Hematopoietic multipotent progenitor cell treated with erythropoietin and hydrocortisone succinate and interleukin-3 and kit ligand, for 15 days (in vitro differentiated cells): ENCODE data around the gene PRRX2.
"Not testable (repeated sequence)": the region's sequence is repeated elsewhere in the genome, so short reads cannot be mapped to it uniquely, and the experiment has no call there.

Experiments
- DNase-seq: peaks from one replicate; pipeline ENCODE4 v3.0.0-alpha.2; 2015; ENCODE audit warnings: low spot score

PRRX2 gene

DNA sequence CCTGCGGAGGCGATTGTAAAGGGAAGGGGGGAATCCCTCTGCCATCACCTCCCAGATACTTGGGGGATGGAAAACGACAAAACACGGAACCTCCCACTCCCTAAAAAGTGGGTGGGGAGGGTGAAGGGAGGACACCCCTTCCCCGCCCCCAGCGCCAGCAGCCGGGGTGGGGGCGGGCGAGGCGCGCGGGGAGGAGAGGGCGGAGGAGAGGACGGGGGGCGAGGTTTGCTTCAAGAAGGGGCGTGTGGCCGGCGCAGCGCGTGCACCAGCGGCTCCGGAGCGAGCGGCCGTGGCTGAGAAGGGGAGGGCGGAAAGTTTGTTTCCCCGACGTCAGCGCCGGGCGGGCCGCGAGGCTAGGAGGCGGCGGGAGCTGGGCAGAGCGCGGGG, at the start of gene PRRX2:
TSS of gene PRRX2 (plus strand) at position 259 of the 387 bp plus-strand sequence. CDS start 221 bp downstream, outside the sequence.
- no peak for DNase-seq

DNA sequence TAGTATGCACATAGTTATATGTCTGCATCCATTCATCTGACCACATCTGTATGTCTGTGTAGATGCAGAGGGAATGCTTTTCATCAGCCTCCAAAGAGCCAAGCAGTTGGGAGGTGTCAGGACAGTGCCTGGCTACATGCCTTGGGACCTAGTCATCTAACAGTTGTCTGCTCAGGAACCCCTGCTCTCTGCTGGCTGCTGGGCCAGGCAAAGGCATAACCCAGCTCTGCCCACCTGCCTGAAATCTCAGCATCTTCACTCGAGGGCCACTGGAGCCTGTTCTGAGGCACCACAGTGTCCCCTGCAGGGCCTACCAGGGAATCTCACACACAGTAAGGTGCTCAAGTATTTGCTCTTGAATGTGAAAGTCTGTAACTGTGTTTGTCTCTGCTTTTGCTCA, 48.3 kb upstream of the PRRX2 start:
- no peak for DNase-seq

DNA sequence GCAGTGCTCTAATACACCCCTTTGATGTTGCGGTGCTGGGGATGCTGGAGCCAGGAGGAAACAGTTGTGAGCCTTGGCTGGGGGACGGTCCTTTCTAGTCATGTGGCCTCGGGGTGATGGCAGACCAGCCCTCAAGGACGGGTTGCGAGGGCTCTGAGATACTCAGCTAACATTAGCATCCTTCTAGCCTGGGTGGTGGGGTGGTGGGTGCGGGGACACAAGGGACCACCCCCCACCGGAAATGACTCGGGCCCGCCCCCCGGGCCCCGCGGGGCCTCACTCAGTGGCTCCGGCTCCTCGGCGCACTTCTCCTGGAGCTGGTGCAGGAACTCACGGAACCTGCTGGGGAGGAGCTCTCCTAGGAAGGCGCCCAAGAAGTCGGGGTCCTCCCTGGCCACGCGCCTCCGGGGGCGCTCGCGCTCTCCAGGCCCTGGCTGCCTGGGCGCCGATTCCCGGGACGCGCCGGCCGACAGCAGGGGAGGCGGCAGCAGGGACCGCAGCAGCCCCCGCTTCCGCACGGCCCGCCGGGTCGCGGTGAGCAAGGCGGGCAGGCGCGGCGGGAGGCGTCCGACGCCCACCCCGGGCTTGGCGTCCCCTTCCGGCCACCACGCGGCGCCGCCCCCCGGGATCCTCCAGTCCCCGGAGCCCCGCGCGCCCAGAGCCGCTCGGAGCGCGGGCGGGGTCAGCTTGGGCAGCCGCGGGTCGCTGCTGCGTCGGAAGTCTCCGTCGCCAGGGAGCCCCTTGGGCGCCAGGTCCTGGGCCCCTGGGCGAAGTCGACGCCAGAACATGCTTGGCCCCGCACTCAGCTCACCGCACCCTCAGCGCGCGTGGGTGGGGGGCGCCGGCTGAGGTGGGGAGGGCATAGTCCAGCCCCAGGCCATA, 45.4 kb upstream of the PRRX2 start:
- DNase-seq, result no peak

DNA sequence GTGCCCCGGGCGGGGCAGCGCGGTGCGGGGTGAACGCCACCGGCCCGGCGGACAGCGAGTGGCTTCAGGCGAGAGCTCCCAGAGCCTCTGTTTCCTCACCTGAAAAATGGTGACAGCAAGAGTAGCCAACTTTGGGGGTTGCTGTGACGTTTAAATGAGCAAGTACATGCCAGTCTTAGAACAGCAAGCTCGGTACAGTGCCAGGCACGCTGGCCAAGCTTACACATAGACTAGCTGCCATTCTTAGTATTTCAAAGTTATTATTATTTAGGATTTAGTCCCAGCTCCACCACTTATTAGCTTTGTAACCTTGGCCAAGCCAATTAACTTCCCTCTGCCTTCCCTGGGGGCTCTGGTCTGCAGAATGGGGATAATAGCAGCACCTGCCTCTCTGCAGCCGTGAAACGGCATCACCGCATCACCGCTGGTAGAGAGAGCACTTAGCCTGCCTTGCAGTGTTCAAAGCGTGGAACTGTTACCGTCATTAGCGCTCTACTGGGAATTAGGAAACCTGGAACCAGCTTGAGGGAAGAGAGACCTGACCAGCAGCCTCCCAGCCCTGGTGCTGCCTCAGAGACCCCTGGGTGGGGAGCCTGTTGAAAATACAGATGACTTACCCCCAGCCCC, 44.7 kb upstream of the PRRX2 start, which contains the start of gene C9orf50:
TSS of gene C9orf50 (minus strand) at position 433 of the 627 bp plus-strand sequence. CDS start 527 bp downstream, outside the sequence.
- no peak for DNase-seq

DNA sequence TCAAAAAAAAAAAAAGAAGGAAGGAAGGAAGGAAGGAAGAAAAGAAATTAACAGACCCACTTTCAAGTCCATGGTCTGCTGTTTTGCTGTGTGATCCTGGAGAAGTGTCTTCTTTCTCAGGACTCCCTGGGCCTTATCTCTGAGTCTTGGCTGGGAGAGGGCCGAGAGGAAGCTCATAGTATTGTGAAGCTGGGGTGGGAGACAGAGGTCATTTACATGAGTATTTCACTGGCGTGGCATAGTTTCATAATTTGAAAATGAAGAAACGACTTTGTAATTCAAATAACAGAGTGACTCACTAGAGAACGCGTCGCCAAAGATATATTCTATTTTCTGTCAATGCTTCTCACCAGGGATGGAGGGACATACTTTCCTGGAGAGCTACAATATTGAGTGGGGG, 42.1 kb upstream of the PRRX2 start:
- DNase-seq, result no peak

DNA sequence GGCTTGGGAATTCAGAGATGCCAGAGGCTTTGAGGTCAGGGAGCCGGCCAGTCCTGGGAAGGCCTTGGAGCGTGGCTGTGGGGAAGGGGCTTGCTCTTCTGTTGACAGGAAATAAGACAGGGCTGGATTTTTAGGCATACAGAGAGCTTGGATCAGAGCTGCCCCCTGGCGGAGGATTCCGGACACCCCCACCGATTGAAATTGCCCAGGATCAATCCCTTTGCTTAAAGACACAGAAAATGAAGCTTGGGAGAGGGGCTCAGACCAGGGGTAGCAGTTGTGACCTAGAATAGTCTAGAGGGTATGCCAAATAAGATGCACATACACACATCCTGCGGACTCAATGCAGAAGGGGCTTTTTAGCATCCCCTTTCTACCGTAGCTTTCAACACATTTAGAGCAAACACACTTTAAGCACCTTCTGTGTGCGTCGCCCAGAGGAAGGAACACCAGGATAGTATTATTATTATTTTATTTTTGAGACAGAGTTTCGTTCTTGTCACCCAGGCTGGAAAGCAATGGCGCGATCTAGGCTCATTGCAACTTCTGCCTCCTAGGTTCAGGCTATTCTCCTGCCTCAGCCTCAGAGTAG, 41.2 kb upstream of the PRRX2 start:
- DNase-seq, result peak; percentile 56

DNA sequence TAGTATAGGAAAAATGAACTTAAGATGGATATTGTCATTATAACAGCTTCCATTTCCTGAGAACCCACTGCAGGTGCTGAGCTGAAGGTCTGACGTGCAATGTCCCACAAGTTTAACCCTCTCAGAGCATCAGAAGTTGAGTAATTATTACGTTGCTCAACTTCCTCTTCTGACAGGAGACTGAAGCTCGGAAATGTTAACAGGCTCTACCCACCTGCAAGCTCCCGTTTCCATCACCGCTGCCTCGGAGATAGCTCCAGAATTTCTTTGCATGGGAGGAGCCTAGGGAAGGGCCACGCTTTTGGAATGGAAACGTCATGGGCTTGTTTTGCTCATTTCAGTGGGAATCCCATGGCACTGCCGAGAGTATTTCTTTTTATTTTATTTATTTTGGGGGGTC, 40.5 kb upstream of the PRRX2 start:
- DNase-seq, result no peak

DNA sequence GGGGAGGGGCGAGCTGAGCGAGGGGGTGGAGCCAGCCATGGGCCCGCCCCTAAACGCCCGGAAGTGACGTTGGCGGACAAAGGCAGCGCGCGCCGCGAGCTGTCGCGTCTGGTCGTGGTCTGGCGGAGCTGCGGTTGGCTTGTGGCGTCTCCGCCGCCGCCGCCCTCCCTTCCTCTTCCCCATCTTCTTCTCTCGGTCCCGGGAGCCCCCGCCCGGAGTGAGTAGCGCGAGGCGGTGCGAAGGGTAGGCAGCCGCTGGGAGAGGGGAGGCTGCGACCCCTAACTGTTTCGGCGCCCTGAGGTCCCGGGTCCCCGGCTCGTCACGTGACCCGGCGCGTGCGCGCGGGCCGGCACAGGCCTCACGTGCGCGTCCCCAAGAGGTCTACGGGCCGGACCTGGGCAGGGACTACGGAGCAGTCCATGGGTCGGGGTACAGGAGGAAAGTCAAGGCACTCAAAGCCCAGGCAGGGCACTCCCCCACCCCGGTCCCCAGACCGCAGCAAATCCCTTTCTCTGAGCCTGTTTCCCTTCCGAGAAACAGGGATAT, 39.3 kb upstream of the PRRX2 start, which contains the start of gene NTMT1:
TSS of gene NTMT1 (plus strand) at position 85 of the 546 bp plus-strand sequence. CDS start 6,541 bp downstream, outside the sequence.
- DNase-seq, result peak; percentile 86

DNA sequence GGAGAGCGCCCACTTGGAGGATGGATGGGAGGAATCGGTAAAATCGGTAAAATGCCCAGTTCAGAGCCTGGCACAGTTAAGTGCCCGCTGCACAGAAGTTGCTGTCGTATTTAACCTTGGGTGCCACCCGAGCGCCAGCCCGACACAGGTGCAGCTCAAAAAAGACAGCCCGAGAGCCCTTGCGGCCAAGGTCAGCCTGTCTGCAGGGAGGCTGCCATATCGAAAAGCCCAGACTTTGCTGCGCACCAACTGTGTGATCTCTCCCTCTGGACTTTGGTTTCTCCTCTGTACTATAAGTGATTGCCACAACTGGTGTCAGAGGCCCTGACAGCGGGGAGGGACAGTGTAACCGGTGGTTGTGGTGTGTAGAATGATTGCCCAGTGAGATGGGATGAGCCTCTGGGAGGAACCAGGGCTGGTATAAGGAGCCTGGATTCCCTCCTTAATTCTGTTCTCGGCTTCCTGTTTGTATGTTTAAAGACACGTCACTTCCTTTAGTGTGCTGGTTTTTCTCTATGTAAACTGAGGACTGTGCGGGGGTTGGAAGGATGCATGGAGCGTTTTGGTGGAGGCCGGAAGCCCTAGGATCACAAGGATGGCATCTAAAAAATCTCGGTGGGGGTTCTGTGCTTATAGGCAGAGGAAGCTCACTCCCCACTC, 38.7 kb upstream of the PRRX2 start:
- DNase-seq, result peak; percentile 29

DNA sequence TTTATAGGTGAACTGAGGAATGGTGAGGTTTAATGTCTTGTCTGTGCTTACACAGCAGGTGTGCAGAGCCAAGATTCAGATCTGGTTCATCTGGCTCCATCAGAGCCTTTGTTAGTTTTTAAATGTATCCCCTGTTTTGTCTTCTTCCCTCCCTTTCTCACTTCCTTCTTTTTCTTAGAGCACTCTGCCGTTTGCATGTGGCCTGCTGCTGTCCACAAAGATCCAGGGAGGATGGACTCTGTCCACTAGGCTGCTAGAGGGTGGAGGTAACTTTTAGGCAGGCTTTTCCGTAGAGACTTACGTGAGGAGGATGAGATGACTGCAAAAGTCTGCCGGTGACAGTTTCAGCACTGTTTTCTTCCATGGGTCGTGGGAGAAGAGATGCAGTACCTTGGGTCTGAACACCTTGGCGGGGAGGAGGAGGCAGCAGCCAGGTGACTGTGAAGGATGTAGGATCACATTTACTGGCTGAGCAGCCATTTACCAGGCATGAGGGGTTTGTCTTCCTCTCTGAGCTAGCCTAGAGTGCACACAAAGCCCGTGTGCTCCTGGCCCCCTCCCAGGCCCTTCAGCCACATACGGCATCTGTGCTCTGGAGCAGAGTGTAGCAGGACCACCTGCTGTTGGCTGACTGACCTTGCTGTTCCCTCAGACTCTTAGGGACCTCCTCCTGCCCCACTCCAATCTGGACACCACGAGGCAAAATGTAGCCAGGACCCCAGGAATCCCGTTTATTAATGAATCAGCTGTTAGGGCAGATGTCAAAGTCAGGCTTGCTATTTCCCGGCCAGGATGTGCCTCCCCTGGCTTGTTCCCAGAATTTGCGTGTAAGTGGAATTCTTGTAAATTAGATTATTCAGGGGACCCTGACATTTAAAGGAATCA, 37.6 kb upstream of the PRRX2 start:
- DNase-seq, result no peak

DNA sequence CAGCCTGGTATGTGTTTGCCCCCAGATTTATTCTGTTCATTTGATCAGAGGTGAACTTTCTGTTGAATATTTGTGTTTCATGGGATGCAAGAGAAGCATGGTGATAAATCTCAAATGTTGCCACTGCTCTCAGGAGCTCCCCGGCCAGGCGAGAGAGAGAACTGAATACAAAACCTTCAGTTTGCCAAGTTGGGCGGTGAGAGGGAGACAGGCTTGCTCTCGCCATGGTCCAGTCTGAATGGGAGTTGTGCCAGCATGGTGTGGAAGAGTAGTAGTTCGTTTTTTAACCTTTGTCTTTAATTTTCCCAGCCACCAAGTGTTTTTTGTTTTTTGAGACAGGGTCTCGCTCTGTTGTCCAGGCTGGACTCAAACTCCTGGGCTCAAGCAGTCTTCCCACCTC, 36.7 kb upstream of the PRRX2 start:
- DNase-seq, result no peak

DNA sequence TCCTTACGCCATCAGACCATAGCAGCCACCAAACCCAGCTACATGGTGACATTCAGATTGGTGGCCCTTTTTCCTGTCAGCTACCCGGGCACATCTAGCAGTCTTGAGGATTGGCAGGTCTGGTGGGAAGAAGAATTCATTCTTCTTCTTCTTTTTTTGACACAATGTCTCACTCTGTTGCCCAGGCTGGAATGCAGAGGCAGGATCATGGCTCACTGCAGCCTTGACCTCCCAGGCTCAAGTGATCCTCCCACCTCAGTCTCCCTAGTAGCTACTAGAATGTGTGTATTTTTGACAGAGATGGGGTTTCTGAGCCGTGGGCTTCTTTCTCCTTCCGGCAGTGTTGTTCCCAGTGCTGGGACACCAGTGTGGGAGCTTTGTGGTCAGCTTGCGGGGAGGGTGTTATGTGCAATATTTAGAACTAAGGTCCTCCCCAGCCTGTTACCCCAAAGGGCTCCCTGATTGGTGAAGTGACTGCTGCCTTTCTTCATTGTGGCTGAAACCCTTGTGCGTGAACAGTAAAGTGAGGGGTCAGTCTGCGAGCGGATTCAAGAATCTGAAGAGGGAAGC, 36.1 kb upstream of the PRRX2 start:
- DNase-seq, result no peak

DNA sequence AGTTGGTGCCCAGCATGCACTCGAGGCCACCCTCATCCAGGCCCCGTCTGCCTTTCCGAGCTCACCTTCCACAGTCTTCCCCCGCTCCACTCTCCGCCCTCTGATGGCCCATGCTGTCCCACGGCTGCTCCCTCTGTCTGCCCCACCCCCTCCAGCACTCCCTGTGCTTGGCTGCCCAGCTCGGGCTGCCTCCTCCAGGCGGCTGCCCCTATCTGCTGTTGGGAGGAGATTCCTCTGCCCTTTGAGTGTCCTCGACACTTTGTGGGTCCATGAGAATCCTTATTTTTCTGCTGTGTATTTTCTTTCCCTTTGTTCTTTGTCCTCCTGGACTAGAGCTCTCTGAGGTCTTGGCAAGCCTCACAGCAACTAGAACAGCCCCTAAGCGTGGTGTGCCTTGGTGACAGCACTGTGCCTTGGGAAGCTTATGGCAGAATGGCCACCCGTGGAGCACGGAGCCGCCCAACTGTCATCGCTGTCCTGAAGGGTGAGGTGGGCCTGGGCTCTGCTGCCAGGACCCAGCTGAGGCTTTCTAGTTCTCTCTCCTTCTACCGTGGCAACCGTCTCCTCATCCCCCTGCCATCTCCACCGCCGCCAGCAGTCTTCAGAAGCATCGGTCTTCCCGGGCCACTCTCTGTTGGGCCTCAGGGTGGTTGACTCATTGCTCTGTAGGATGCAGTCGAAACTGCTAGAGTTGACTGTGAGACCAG, 34.3 kb upstream of the PRRX2 start:
- no peak for DNase-seq

DNA sequence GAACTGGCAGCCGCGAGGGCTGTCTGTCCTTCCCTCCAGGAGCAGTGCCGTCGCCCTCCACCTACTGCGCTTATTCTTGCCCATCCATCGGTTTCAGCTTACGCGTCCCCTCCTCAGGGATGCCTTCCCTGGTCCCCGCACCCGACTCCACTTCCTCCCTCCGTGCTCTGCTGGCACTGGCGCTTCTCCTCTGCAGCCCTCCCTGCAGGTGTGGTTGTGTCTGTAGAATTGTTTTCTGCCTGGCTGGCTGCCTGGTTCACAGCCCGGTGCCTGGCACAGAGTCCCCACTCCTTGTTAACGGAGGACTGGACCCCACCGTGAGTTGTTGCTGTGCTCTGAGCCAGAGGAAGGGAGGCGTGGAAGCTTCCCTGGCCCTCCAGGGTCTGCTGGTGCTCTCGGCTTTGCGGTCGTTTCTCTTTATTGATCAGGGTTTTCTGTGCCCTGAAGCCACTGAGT, 33.7 kb upstream of the PRRX2 start:
- no peak for DNase-seq

DNA sequence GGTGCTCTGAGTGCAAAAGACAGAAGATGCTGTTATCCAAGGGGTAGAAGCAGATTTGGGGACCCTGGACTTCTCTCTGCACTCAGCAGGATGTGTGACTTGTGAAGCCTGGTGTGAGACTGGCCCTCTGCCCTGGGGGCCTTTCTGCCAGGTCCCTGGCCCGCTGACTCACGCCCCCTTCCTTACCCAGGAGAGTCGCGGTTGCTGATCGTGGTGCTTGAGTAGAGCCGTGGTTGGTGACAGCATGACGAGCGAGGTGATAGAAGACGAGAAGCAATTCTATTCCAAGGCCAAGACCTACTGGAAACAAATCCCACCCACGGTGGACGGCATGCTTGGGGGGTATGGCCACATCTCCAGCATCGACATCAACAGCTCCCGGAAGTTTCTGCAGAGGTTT, 33.0 kb upstream of the PRRX2 start:
- no peak for DNase-seq

DNA sequence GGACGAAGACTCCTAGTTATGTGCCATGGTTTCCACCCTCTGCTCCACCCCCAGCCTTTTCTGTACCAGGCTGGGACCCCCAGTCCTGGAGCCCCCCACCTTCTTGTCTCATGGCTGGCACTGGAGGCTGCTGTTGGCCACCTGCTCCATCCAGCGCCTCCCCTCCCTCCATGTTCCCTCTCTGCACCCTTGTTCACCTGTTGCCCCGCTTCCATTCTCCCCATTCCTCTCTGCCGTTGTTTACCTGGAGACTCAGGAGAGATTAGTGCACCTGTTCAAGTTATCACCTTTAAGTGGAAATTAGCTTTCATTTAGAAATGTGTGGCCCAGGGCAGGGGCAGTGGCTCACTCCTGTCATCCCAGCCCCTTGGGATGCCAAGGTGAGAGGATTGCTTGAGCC, 32.2 kb upstream of the PRRX2 start:
- no peak for DNase-seq

DNA sequence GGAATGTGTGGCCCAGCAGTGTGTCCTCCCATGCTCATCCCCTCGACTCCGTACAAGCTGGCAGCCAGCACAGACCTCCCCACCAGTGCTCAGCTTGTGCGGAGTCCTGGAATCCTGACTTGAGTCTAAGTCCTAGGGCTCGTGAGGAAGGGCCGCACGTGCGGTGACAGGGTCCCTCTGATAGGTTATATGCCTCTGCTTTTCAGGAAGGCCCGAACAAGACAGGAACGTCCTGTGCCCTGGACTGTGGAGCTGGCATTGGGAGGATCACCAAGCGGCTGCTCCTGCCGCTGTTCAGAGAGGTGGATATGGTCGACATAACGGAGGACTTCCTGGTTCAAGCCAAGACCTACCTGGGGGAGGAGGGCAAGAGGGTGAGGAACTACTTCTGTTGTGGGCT, 31.6 kb upstream of the PRRX2 start:
- DNase-seq, result no peak

DNA sequence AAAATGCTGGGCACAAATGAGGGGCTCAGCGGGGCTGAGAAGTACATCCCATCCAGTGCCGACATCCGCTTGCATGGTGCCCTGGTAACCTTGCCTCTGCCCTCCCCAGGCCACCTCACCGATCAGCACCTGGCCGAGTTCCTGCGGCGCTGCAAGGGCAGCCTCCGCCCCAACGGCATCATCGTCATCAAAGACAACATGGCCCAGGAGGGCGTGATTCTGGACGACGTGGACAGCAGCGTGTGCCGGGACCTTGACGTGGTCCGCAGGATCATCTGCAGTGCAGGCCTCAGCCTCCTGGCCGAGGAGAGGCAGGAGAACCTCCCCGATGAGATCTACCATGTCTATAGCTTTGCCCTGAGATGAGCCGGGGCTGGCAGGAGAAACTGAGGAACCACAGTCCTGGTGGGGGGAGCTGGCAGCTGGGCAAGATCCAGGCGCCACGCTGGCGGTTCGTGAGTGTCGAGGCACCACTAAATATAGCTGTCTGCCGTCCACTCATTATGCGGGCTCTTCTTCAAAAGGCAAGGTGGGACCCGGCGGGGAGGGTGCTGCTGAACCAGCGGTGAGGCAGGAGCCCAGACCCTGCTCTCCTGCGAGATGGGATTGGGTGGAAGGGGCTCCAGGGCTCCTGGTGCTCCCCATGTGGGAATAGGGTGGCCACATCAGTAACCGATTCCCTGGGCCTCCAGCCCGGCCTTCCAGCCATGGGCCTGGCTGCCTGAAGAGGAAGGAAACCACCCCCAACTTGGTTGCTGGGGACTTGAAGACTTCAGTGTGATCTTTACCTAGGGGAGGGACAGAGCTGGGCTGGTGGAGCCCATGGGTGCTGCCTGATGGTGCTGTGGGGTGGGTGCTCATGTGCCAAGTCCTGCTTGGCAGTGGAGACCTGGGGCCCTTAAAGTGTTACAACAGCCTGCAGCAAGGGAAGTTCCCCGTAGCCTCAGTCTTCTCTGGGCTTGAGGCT, 30.1 kb upstream of the PRRX2 start:
- no peak for DNase-seq

DNA sequence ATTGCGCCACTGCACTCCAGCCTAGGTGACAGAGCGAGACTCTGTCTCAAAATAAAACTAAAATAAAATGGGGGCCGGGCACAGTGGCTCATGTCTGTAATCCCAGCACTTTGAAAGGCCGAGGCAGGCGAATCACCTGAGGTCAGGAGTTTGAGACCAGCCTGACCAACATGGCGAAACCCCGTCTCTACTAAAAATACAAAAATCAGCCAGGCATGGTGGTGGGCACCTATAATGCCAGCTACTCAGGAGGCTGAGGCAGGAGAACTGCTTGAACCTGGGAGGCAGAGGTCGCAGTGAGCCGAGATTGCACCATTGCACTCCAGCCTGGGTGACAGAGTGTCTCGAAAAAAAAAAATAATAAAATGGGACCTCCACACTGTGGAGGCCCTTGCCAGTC, 29.1 kb upstream of the PRRX2 start:
- not testable (repeated sequence) for DNase-seq
